HG02852 (cell line): ENCODE results near the gene TPR.

Source experiments
- ATAC-seq: cut with Tn5 transposase; IDR thresholded peaks from one replicate; pipeline ENCODE4 v1.9.1; 2021; ENCODE audit warnings: mild to moderate bottlenecking, moderate library complexity; ENCODE audit not compliant: unreplicated experiment

Gene TPR

GRCh38 chr1:186291271-186291670 is 83.8 kb downstream of the TPR start:
- ATAC-seq, result no peak

GRCh38 chr1:186289943-186290545 is 85.0 kb downstream of the TPR start:
- ATAC-seq, result no peak

- ATAC-seq, result no peak
These were observed 88.3 kb downstream of the TPR start for GRCh38 chr1:186286615-186287315.

GRCh38 chr1:186283374-186283773 is 91.7 kb downstream of the TPR start:
- ATAC-seq, result peak; percentile 89

GRCh38 chr1:186282466-186282865 is 92.6 kb downstream of the TPR start:
- ATAC-seq, result no peak

- no peak for ATAC-seq
These were observed 99.2 kb downstream of the TPR start for GRCh38 chr1:186275822-186276221.

- no peak for ATAC-seq
These were observed 102.6 kb downstream of the TPR start for GRCh38 chr1:186272486-186272885.

- ATAC-seq, result no peak
These were observed 104.0 kb downstream of the TPR start for GRCh38 chr1:186271032-186271431.
